ENCODE results near the gene SRD5A1.
"Not testable (repeated sequence)": the region's sequence is repeated elsewhere in the genome, so short reads cannot be mapped to it uniquely, and the experiment has no call there.

The SRD5A1 gene

GRCh38 chr5:6645571-6646362, 12.5 kb downstream of the SRD5A1 start:
- not testable (repeated sequence) for DNase-seq

- DNase-seq: no peak
These were observed 15.9 kb downstream of the SRD5A1 start for GRCh38 chr5:6649186-6649585.

GRCh38 chr5:6649681-6650080, 16.4 kb downstream of the SRD5A1 start:
- no peak for DNase-seq

DNA sequence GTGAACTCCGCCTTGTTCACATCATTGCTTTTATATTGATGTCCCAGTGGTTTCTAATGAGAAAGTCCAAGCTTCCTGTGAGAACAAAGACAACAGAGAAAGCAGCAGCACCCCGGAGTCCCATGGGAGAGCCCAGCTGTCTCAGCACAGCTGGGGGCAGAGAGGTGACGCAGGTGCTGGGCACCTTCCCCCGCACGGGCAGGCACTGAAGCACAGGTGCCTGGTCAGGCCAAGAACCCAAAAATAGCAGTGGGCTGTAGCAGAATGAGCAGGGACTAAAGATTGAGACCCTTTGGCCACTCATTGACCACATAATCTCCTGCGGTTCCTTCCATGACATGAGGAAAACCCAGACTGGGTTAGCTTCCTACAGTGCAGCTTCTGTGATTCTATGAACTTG, 18.8 kb downstream of the SRD5A1 start:
- no peak for DNase-seq

- no peak for DNase-seq
These were observed 22.2 kb downstream of the SRD5A1 start for GRCh38 chr5:6655432-6655831.

GRCh38 chr5:6656680-6657079, 23.4 kb downstream of the SRD5A1 start:
- DNase-seq: no peak

GRCh38 chr5:6659941-6660684, 26.9 kb downstream of the SRD5A1 start:
- DNase-seq: no peak

- DNase-seq: no peak
These were observed 27.4 kb downstream of the SRD5A1 start for GRCh38 chr5:6660688-6661087.

GRCh38 chr5:6666762-6667161, 33.5 kb downstream of the SRD5A1 start:
- no peak for DNase-seq

DNA sequence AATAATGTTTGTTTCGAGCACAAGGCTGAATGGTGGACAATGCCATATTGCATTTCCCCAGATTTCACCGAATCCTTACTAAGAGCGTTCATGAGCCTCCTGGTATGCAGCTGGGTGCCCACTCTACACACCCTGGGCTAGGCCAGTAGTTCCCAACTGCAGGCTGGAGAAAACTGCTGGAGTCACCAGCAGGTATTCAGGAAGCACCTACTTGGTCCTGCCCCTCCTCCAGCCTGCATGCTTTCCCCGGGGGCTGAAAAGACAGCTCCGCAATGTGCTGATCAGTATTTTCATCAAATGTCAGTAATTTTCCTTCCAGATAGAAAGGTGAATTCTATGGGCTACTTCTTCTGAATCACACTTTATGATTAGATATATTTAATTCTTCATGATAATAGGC, 34.4 kb downstream of the SRD5A1 start:
- DNase-seq: no peak

- DNase-seq: not testable (repeated sequence)
These were observed 35.5 kb downstream of the SRD5A1 start for GRCh38 chr5:6668717-6669116.

- no peak for DNase-seq
These were observed 39.8 kb downstream of the SRD5A1 start for GRCh38 chr5:6673031-6673430.

DNA sequence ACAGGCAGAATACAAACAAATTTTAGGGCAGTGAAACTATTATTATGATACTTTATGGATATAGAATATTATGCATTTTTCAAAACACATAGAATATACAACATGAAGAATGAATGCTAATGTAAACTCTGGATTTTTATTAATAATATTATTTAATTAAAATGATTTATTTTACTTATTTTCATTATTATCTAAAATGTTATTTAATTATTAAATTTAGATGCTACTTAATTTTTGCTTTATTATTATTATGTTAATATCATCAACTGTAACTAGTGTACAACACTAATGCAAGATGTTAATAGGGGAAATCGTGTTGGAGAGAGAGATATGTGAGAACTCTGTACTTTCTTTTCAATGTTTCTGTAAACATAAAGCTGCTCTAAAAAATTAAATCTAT, 40.7 kb downstream of the SRD5A1 start:
- no peak for DNase-seq

- no peak for DNase-seq
These were observed 41.2 kb downstream of the SRD5A1 start for GRCh38 chr5:6674421-6674820.

DNA sequence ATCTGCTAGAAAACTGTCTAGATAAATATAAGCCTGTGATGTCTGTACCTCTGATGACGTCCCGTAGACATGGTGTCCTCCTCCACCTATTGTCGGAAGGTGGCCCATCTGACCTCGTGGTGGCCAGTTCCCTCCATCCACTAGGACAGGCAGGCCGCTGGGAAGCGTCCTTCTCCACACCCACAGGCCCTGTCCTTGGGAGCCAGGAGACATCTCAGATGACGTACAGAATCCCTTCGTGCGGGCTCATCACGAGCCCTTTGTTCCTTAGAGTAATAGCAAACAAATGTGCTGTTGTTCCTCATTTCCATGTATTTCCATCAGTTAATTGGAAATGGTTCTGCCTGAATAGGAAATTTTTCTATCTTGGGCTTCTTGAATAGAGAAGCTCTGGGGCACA, 41.6 kb downstream of the SRD5A1 start:
- no peak for DNase-seq

GRCh38 chr5:6675784-6676491, 42.7 kb downstream of the SRD5A1 start:
- no peak for DNase-seq

GRCh38 chr5:6676702-6677101, 43.5 kb downstream of the SRD5A1 start:
- DNase-seq: no peak

DNA sequence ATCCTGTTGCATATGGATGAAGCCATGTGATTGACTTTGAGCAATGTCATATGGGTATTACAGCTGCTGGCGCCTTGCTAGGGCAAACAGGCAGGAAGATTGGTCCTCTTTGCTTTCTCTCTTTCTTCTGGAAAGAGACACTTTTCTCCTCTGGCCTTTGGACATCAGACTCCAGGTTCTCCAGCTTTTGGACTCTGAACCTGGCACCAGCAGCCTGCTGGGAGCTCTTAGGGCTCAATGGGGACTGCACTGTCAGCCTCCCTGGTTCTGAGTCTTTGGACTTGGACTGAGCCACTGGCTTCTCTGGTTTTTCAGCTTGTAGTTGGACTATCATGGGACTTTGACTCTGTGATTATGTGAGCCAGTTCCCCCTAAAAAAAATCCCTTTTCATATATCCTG, 45.1 kb downstream of the SRD5A1 start:
- no peak for DNase-seq

DNA sequence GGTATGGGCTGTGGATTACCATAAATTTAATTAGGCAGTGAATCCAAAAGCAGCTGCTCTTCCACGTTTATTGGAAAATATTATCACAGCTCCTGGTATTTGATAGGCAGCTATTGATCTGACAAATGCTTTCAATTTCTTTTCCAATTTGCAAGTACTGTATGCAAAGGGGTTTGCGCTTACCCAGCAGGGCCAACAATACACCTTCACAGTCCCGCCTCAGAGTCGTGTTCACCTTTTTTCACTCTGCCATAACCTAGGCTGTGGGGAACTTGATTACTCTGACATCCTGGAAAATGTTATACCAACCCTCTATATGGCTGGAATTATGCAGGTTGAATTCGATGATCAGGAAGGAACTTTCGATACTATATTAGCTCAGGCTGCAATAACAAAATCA, 47.7 kb downstream of the SRD5A1 start:
- DNase-seq: no peak

DNA sequence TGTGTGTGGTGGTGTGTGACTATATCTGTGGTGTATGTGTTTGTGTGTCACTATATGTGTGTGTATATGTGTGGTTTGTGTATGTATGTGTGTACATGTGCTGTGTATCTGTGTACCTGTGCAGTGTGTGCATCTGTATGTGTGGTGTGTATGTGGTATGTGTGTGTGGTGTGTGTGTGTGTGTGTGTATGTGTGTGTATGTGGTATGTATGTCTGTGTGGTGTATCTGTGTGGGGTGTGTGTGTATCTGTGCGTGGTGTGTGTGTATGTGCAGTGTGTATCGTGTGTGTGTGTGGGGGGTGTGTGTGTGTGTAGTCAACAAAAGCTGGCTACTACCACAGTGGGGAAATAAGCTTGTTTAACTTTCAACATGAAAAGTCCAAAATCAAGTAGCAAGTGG, 48.4 kb downstream of the SRD5A1 start:
- no peak for DNase-seq

DNA sequence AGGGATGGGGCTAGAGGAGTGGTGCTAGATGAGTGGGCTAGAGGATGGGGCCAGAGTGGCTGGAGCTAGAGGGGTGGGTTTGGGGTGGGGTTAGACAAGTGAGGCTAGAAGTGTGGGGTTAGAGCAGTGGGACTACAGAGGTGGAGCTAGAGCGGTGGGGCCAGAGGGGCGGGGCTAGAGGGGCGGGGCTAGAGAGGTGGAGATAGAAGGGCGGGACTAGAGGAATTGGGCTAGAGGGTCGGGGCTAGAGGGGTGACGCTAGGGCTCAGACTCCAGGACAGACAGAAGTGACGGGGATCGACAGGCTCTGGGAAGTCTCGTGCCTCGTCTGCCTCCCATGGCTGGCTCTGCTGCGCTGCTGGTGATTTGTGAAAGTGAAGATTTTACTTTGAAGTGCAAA, 49.0 kb downstream of the SRD5A1 start:
- no peak for DNase-seq

DNA sequence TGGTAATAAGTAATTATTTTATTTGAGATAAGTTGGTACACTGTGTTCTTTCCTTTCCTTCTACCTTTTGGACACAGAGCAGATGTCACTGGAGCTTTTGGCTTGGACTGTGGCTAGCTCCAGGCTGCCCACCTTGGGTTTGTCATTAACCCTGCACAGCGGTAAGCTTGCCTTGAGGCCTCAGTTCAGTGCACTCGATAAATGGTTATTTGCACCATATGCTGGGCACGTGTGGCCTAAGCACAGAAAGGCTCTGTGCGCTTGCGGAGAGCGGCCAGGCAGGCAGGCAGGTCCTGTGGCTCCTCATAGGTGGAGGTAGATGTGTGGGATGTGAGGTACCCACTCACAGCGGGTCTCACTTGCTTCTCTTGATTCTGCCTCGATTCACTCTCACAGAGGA, 50.0 kb downstream of the SRD5A1 start:
- no peak for DNase-seq

- no peak for DNase-seq
These were observed 50.8 kb downstream of the SRD5A1 start for GRCh38 chr5:6684075-6684474.

DNA sequence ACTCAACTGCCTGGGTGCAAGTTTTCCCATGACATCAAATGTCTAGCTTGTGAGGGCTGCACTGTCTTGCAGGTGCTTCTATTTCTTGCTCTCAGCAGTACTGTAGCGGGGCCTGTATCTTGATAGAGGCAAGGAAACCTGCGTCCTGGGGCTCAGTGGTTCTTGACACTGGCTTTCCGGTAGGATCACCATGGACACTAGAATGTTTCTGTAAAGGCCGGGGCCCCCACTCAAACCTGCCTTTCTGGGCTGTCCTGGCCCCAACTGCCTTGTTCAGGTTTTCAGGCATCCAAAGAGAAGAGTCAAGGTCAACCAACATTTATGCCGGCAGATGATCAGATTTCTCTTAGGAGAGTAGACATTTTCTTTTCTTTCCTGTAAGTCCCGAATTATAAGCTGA, 53.3 kb downstream of the SRD5A1 start:
- DNase-seq: no peak

Measured in central memory CD4-positive, alpha-beta T cell (primary cell).